ENCODE data around the gene ZNF710. TPM values are rescaled to one million over a fixed set of nuclear protein-coding genes. Genes with fewer than 3 reads are reported as not detected.

Gene ZNF710
- polyA plus RNA-seq, 3 donors = 17.6 to 26.6 (median 17.9) TPM

Other genes with a start within 250 kb of the ZNF710 start
- under 1 TPM; 0.44 to 0.49 (median 0.47) TPM for gene MESP2, start 225.0 kb upstream of the ZNF710 start, polyA plus RNA-seq (ENCODE audit: insufficient read length in 3 of 3)
- gene ANPEP, start 186.5 kb upstream of the ZNF710 start, polyA plus RNA-seq (ENCODE audit: insufficient read length in 3 of 3) = 100 to 1,000 TPM; 110 to 123 (median 121) TPM
- 10 to 100 TPM; 29.8 to 44.9 (median 44.1) TPM for gene AP3S2, start 107.3 kb upstream of the ZNF710 start, polyA plus RNA-seq (ENCODE audit: insufficient read length in 3 of 3)
- 10 to 100 TPM; 25.7 to 31.6 (median 31.1) TPM for gene ARPIN, start 88.4 kb upstream of the ZNF710 start, polyA plus RNA-seq (ENCODE audit: insufficient read length in 3 of 3)
- 100 to 1,000 TPM; 195 to 249 (median 224) TPM for gene IDH2, start 101.1 kb downstream of the ZNF710 start, polyA plus RNA-seq (ENCODE audit: insufficient read length in 3 of 3)
- gene SEMA4B, start 200.0 kb downstream of the ZNF710 start, polyA plus RNA-seq (ENCODE audit: insufficient read length in 3 of 3) = 10 to 100 TPM; 46.9 to 52.5 (median 50.3) TPM
- 10 to 100 TPM; 55.7 to 63.4 (median 63.0) TPM for gene CIB1, start 232.6 kb downstream of the ZNF710 start, polyA plus RNA-seq (ENCODE audit: insufficient read length in 3 of 3)
- 1 to 10 TPM; 4.2 to 6.5 (median 4.6) TPM for gene GDPGP1, start 232.9 kb downstream of the ZNF710 start, polyA plus RNA-seq (ENCODE audit: insufficient read length in 3 of 3)
- gene TTLL13, start 248.2 kb downstream of the ZNF710 start, polyA plus RNA-seq (ENCODE audit: insufficient read length in 3 of 3) = under 1 TPM in 1 of 3 donors, not detected in 2; 0.07 TPM